HepG2 (cell line): ENCODE data around the gene OXLD1. TPM values are rescaled to one million over a fixed set of nuclear protein-coding genes. Genes with fewer than 3 reads are reported as not detected.

Source experiments
- CC2D1A ChIP-seq: sonication (generic); formaldehyde crosslinking; IDR thresholded peaks from 2 replicates; pipeline ENCODE4 v1.8.1; 2023; ENCODE audit warnings: mild to moderate bottlenecking, missing genetic modification reagents
- EED ChIP-seq: sonication (generic); formaldehyde crosslinking; IDR thresholded peaks from 2 replicates; pipeline ENCODE4 v1.5.0; 2020; ENCODE audit warnings: mild to moderate bottlenecking, missing genetic modification reagents
- GATAD1 ChIP-seq: IDR thresholded peaks from 2 replicates; pipeline ENCODE4 v1.6.1; 2016; ENCODE audit warnings: missing genetic modification reagents, missing compliant biosample characterization
- HIC2 ChIP-seq: sonication (generic); formaldehyde crosslinking; IDR thresholded peaks from 2 replicates; pipeline ENCODE4 v1.9.0; 2022; ENCODE audit warnings: low read depth, missing genetic modification reagents
- HNF4A ChIP-seq: sonication (generic); formaldehyde crosslinking; IDR thresholded peaks from 2 replicates; pipeline ENCODE4 v1.4.0; 2020; ENCODE audit warnings: missing genetic modification reagents
- NCOR1 ChIP-seq: fragments of 200-600 bp; sonication (generic); IDR thresholded peaks from 2 replicates; pipeline ENCODE4 v1.7.0; 2017; ENCODE audit warnings: antibody characterized with exemption, low read length, borderline replicate concordance
- NR2F6 ChIP-seq, 2 experiments: IDR thresholded peaks; 2 replicates each; pipeline ENCODE4 v1.6.1; 2016; ENCODE audit warnings: antibody characterized with exemption in 1 of 2, mild to moderate bottlenecking in 1 of 2
- SMARCC2 ChIP-seq: fragments of 450-650 bp; IDR thresholded peaks from 2 replicates; pipeline ENCODE4 v1.6.1; 2017; ENCODE audit warnings: antibody characterized with exemption, mild to moderate bottlenecking
- SNAPC2 ChIP-seq: sonication (generic); formaldehyde crosslinking; IDR thresholded peaks from 2 replicates; pipeline ENCODE4 v1.8.1; 2022; ENCODE audit warnings: mild to moderate bottlenecking, missing genetic modification reagents
- SRSF1 ChIP-seq: fragments of 200-400 bp; formaldehyde crosslinking; optimal IDR thresholded peaks from 2 replicates; pipeline ENCODE3; 2017; ENCODE audit warnings: mild to moderate bottlenecking, low read depth, low read length, moderate library complexity
- SSRP1 ChIP-seq: IDR thresholded peaks from 2 replicates; pipeline ENCODE4 v1.6.1; 2016; ENCODE audit warnings: control low read depth
- TCF7 ChIP-seq: sonication (generic); IDR thresholded peaks from 2 replicates; pipeline ENCODE4 v1.6.1; 2016; ENCODE audit warnings: antibody characterized with exemption, low read depth
- UBTF ChIP-seq: sonication (generic); formaldehyde crosslinking; IDR thresholded peaks from 2 replicates; pipeline ENCODE4 v1.4.0; 2020; ENCODE audit warnings: mild to moderate bottlenecking, missing genetic modification reagents
- ZNF33A ChIP-seq: sonication (generic); formaldehyde crosslinking; IDR thresholded peaks from 2 replicates; pipeline ENCODE4 v1.5.1; 2020; ENCODE audit warnings: missing genetic modification reagents, mild to moderate bottlenecking, moderate library complexity, borderline replicate concordance
- ZNF567 ChIP-seq: sonication (generic); formaldehyde crosslinking; IDR thresholded peaks from 2 replicates; pipeline ENCODE4 v1.8.1; 2023; ENCODE audit warnings: mild to moderate bottlenecking, missing genetic modification reagents, borderline replicate concordance
- ZNF687 ChIP-seq: sonication (generic); formaldehyde crosslinking; IDR thresholded peaks from 2 replicates; pipeline ENCODE4 v1.5.1; 2020; ENCODE audit warnings: mild to moderate bottlenecking, missing genetic modification reagents, moderate library complexity
- ZSCAN5A ChIP-seq: sonication (generic); formaldehyde crosslinking; IDR thresholded peaks from 2 replicates; pipeline ENCODE4 v1.8.0; 2022; ENCODE audit warnings: mild to moderate bottlenecking, missing genetic modification reagents, borderline replicate concordance
- polyA plus RNA-seq, 8 experiments: library from polyadenylated mRNA; depleted of rRNA in 3 of 8; stranded (reverse) in 7 of 8; unstranded in 1 of 8; fragments of >200 nt; fragmentation: Illumina TruSeq in 4 of 8; extraction: Trizol in 4 of 8; gene quantifications; 2 replicates each; pipeline versions ENCODE4 v1.2.1 to v1.2.3, GENCODE V29; 2011 to 2016; ENCODE audit warnings: low read depth in 4 of 8, missing spikeins in 1 of 8, mixed read lengths in 1 of 8; ENCODE audit not compliant: insufficient read depth in 1 of 8
- total RNA-seq, 5 experiments: library from RNA; depleted of rRNA; stranded (reverse); fragments of >200 nt; fragmentation: Illumina TruSeq; extraction: Trizol; gene quantifications; 2 replicates each; pipeline ENCODE4 v1.2.3, GENCODE V29; 2016; ENCODE audit warnings: low read depth in 1 of 5

OXLD1 gene
- total and polyA plus RNA-seq, 2 of the 13 experiments (the other 11 are each of a cell fraction or from before 2014, with no cell fraction given) = 27.1 to 37.5 TPM

GRCh38 chr17:81711814-81712467 lies 45.5 kb upstream of the OXLD1 start, which contains the start of gene SLC25A10 (continued):
- TF ChIP-seq NR2F6 (IDR thresholded peaks at IDR 0.05) = peak; percentile 40
- TF ChIP-seq NR2F6 (CRISPR knock-in tag; IDR thresholded peaks at IDR 0.05) = peak; percentile 91
- 0 out of 2 replicates have a peak, but pooled peaks have one; percentile 81 for TF ChIP-seq CC2D1A (CRISPR knock-in tag)
- TF ChIP-seq SRSF1 = peak; percentile 68
- peak; percentile 95 for TF ChIP-seq ZNF687 (CRISPR knock-in tag)
- TF ChIP-seq SMARCC2 = no peak
- TF ChIP-seq ZNF567 (CRISPR knock-in tag) = peak; percentile 98
- peak; percentile 93 for TF ChIP-seq UBTF
- TF ChIP-seq NCOR1 = peak; percentile 24; the same call in 1 of the 2 replicates
- no peak for TF ChIP-seq SSRP1
- TF ChIP-seq TCF7 = peak; percentile 11; the same call in 1 of the 2 replicates
- no peak for TF ChIP-seq ZNF33A (CRISPR knock-in tag)
- peak; percentile 81 for TF ChIP-seq EED (CRISPR knock-in tag)
- TF ChIP-seq HNF4A = peak; percentile 72
- TF ChIP-seq HIC2 = no peak
- TF ChIP-seq ZSCAN5A = peak; percentile 93; the same call in 1 of the 2 replicates
- peak; percentile 82 for TF ChIP-seq GATAD1 (CRISPR knock-in tag)
- TF ChIP-seq SNAPC2 (CRISPR knock-in tag) = peak; percentile 98
